Measurements from ENCODE around the gene FRK. TPM values are rescaled to one million over a fixed set of nuclear protein-coding genes. Genes with fewer than 3 reads are reported as not detected.
A peak's percentile ranks its signal among the peaks of the same experiment; 100 is the strongest.
"Not testable (repeated sequence)": the region's sequence is repeated elsewhere in the genome, so short reads cannot be mapped to it uniquely, and the experiment has no call there.

The FRK gene
- 0.31 TPM for total RNA-seq

- DNase-seq = no peak
Observed at GRCh38 chr6:116060572-116061283, at the start of gene FRK. Gene FRK, minus strand, starts transcription at chr6:116060891. Its CDS starts 580 bp downstream, at chr6:116060311.

- no peak for DNase-seq
Observed at GRCh38 chr6:116108836-116109235, 48.1 kb upstream of the FRK start.

- no peak for DNase-seq
Observed at GRCh38 chr6:116106146-116106545, 45.5 kb upstream of the FRK start.

GRCh38 chr6:116105247-116105646 is 44.6 kb upstream of the FRK start:
- DNase-seq = no peak

GRCh38 chr6:116104636-116105035 is 43.9 kb upstream of the FRK start:
- no peak for DNase-seq

- DNase-seq = no peak
Observed at GRCh38 chr6:116102873-116103272, 42.2 kb upstream of the FRK start.

- no peak for DNase-seq
Observed at GRCh38 chr6:116101790-116102189, 41.1 kb upstream of the FRK start.

GRCh38 chr6:116101302-116101718 is 40.6 kb upstream of the FRK start:
- DNase-seq = no peak

GRCh38 chr6:116100419-116101301 is 40.0 kb upstream of the FRK start, which contains the start of gene NT5DC1:
Gene NT5DC1, plus strand, starts transcription at chr6:116100853. Its CDS starts 78 bp downstream, at chr6:116100931.
- DNase-seq = peak; percentile 83

- DNase-seq = no peak
Observed at GRCh38 chr6:116099036-116099435, 38.3 kb upstream of the FRK start.

- DNase-seq = no peak
Observed at GRCh38 chr6:116096979-116097816, 36.5 kb upstream of the FRK start.

- DNase-seq = not testable (repeated sequence)
Observed at GRCh38 chr6:116096048-116096759, 35.5 kb upstream of the FRK start.

GRCh38 chr6:116094041-116094440 is 33.4 kb upstream of the FRK start:
- DNase-seq = no peak

GRCh38 chr6:116090251-116090650 is 29.6 kb upstream of the FRK start:
- no peak for DNase-seq

- DNase-seq = no peak
Observed at GRCh38 chr6:116088946-116089345, 28.3 kb upstream of the FRK start.

GRCh38 chr6:116087437-116088027 is 26.8 kb upstream of the FRK start:
- no peak for DNase-seq

GRCh38 chr6:116084284-116084683 is 23.6 kb upstream of the FRK start:
- no peak for DNase-seq

- DNase-seq = no peak
Observed at GRCh38 chr6:116083052-116083451, 22.4 kb upstream of the FRK start.

- no peak for DNase-seq
Observed at GRCh38 chr6:116078945-116079344, 18.3 kb upstream of the FRK start.

GRCh38 chr6:116078522-116078921 is 17.8 kb upstream of the FRK start:
- no peak for DNase-seq

- no peak for DNase-seq
Observed at GRCh38 chr6:116074732-116075390, 14.2 kb upstream of the FRK start.

All from occipital lobe (tissue), 2 donors.